T-helper 1 cell treated with Interleukin-12 subunit alpha and Interleukin-12 subunit beta and Interleukin-4 antibody, amounts not matched to agents 30 μg/mL and 1 μg/mL, for 36 hours (primary cell): ENCODE measurements around the gene MRO.
"Not testable (repeated sequence)": the region's sequence is repeated elsewhere in the genome, so short reads cannot be mapped to it uniquely, and the experiment has no call there.

ENCODE experiments used
- H3K27ac Mint-ChIP-seq: one replicate; pipeline ENCODE4 v1.8.0; 2021; ENCODE audit warnings: mild to moderate bottlenecking, mixed read lengths
- H3K27me3 Mint-ChIP-seq: one replicate; pipeline ENCODE4 v1.8.0; 2021; ENCODE audit warnings: low read depth, mixed read lengths
- H3K36me3 Mint-ChIP-seq: one replicate; pipeline ENCODE4 v1.8.0; 2021; ENCODE audit warnings: low read depth, mixed read lengths
- H3K4me1 Mint-ChIP-seq: one replicate; pipeline ENCODE4 v1.8.0; 2021; ENCODE audit warnings: low read depth, mixed read lengths
- H3K4me3 Mint-ChIP-seq: one replicate; pipeline ENCODE4 v1.8.0; 2021; ENCODE audit warnings: mild to moderate bottlenecking, moderate library complexity, mixed read lengths
- H3K9me3 Mint-ChIP-seq: one replicate; pipeline ENCODE4 v1.8.0; 2021; ENCODE audit warnings: mixed read lengths

MRO gene

DNA sequence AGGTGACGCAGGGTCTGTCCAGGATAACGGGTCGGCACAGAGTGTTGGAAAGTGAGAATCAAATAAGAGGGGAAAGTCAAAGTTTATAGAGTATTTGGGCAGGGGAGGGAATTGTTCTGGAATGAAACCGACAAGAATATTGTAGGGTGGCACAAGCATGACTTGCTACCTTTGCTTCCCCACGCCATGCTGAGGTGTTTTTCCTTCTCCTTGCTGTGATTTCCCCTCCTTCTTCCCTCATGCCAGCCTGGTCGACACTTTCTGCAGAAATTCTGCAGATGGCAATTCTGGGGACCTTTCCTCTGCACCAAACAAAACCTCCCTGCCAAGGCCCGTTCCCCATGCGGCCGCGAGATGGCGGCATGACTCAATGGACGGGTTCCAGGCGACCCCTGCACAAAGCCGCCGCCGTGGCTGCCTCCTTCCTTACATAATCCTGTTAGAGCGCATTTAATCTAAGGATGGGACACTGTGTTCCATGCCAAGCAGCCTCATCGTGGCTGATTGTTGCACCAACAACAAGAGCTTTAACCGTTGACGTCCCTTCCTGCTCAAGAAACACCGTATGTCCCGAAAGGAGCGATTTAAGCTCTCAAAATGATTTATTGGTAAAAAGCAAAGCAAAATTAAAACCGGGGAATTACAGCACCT is at the start of gene MRO:
MRO (minus strand) TSS at position 289 of the 651 bp plus-strand sequence. CDS start 10,616 bp downstream, outside the sequence.
- Mint-ChIP-seq H3K36me3 (no peaks in the 10 kb centered on the region), H3K9me3 (no peaks in the 10 kb centered on the region), H3K27ac (no peak within 1 kb of the TSS), H3K27me3 (peaks cover 12% of the 10 kb centered on the region), H3K4me3 (no peak within 1 kb of the TSS), H3K4me1 (no peaks in the 10 kb centered on the region)

DNA sequence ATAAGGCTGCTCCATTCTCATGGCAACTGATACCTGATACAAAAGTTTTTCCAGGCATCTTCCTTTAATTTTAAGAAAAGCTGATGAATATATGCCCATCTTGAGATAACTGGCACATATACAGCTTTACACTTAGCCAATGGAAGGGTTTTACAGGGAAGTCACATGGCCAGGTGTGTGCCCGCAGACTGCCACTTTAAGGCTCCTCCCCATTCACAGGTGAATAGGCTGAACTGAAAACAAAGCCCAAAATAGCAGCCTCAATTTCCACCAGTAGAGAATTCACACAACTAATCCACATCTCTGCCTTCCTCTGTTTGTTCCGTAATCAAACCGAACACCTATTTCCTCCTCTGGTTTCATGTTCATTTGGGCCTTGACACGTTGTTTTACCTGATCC is 49.3 kb upstream of the MRO start:
- no peaks in the 10 kb centered on the region for H3K4me1 Mint-ChIP-seq
- no peaks in the 10 kb centered on the region for H3K9me3 Mint-ChIP-seq
- H3K4me3 Mint-ChIP-seq, result no peak overlapping the region
- H3K27me3 Mint-ChIP-seq, result peaks cover 15% of the 10 kb centered on the region
- H3K27ac Mint-ChIP-seq, result no peak overlapping the region
- H3K36me3 Mint-ChIP-seq, result no peaks in the 10 kb centered on the region

DNA sequence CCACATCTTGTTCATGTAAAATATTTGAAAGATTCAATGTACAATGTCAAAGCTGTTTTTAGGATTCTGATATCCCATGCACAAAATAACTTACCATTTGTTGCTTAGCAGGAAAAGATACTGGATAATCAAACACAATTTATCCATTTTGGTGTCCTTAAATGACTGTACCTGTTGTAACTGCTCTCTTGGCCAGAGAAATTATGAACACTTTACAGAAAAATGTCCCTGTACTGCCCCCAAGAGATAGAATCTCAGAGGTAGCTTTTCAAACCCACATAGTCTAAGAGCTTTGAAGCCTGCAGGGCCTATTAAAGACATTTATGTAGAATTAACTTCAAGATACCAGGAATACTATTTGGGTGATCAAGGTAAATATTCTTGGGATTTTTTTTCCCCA is 46.9 kb upstream of the MRO start:
- Mint-ChIP-seq H3K36me3 (no peaks in the 10 kb centered on the region), H3K27ac (no peak overlapping the region), H3K4me1 (no peaks in the 10 kb centered on the region), H3K9me3 (no peaks in the 10 kb centered on the region), H3K27me3 (no peaks in the 10 kb centered on the region), H3K4me3 (no peak overlapping the region)

GRCh38 chr18:50863840-50864375 is 44.1 kb upstream of the MRO start:
- Mint-ChIP-seq H3K36me3 (no peaks in the 10 kb centered on the region), H3K9me3 (no peaks in the 10 kb centered on the region), H3K27me3 (peaks cover 9% of the 10 kb centered on the region), H3K4me3 (no peak overlapping the region), H3K4me1 (no peaks in the 10 kb centered on the region), H3K27ac (no peak overlapping the region)

- Mint-ChIP-seq H3K36me3 (no peaks in the 10 kb centered on the region), H3K9me3 (no peaks in the 10 kb centered on the region), H3K4me1 (no peaks in the 10 kb centered on the region), H3K27ac (no peak overlapping the region), H3K27me3 (peaks cover 14% of the 10 kb centered on the region), H3K4me3 (no peak overlapping the region)
Observed at GRCh38 chr18:50862401-50862800, 42.6 kb upstream of the MRO start.

GRCh38 chr18:50861617-50862016 is 41.8 kb upstream of the MRO start:
- Mint-ChIP-seq H3K9me3 (no peaks in the 10 kb centered on the region), H3K27ac (no peak overlapping the region), H3K36me3 (no peaks in the 10 kb centered on the region), H3K4me3 (no peak overlapping the region), H3K4me1 (no peaks in the 10 kb centered on the region), H3K27me3 (peaks cover 14% of the 10 kb centered on the region)

DNA sequence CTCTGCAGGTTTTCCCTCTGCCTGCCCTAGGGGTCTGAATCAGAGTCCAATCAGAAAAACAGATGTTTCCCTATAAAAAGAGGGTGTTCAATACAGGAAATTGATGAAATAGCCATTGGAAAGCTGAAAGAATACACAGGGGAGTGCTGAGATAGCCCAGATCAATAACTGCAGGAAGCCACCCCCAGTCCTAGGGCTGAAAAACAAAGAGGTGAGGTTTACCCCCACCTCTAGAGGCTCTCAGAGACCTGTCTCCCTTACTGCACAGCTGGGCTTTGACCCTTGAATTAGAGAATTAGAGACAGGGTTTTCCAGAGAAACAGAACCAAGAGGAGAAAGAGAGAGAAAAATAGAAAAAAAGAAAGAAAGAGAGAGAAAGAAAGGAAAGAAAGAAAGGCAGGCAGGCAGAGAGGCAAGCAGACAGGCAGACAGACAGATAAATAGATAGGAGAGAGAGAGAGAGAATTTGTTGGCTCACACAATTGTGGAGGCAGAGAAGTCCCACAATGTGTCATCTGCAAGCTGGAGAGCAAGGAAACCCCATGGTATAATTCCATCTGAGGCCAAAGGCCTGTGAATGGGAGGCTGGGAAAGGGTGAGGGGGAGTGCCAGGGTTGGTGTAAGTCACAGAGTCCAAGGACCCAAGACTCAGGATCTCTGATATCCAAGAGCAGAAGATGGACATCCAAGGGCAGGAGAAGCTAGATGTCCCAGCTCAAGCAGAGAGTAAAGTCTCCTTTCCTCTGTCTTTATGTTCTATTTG is 40.2 kb upstream of the MRO start:
- H3K9me3 Mint-ChIP-seq, result no peaks in the 10 kb centered on the region
- no peaks in the 10 kb centered on the region for H3K4me1 Mint-ChIP-seq
- H3K27ac Mint-ChIP-seq, result no peak overlapping the region
- peaks cover 14% of the 10 kb centered on the region for H3K27me3 Mint-ChIP-seq
- no peak overlapping the region for H3K4me3 Mint-ChIP-seq
- no peaks in the 10 kb centered on the region for H3K36me3 Mint-ChIP-seq

GRCh38 chr18:50857694-50858093 is 37.9 kb upstream of the MRO start:
- no peaks in the 10 kb centered on the region for H3K4me1 Mint-ChIP-seq
- no peaks in the 10 kb centered on the region for H3K36me3 Mint-ChIP-seq
- H3K4me3 Mint-ChIP-seq, result no peak overlapping the region
- peaks cover 4% of the 10 kb centered on the region for H3K9me3 Mint-ChIP-seq
- H3K27ac Mint-ChIP-seq, result no peak overlapping the region
- H3K27me3 Mint-ChIP-seq, result peaks cover 22% of the 10 kb centered on the region

- H3K4me1 Mint-ChIP-seq, H3K4me3 Mint-ChIP-seq, H3K27ac Mint-ChIP-seq, H3K9me3 Mint-ChIP-seq, H3K36me3 Mint-ChIP-seq: not testable (repeated sequence)
- peaks cover 22% of the 10 kb centered on the region for H3K27me3 Mint-ChIP-seq
Observed at GRCh38 chr18:50857166-50857565, 37.4 kb upstream of the MRO start.

DNA sequence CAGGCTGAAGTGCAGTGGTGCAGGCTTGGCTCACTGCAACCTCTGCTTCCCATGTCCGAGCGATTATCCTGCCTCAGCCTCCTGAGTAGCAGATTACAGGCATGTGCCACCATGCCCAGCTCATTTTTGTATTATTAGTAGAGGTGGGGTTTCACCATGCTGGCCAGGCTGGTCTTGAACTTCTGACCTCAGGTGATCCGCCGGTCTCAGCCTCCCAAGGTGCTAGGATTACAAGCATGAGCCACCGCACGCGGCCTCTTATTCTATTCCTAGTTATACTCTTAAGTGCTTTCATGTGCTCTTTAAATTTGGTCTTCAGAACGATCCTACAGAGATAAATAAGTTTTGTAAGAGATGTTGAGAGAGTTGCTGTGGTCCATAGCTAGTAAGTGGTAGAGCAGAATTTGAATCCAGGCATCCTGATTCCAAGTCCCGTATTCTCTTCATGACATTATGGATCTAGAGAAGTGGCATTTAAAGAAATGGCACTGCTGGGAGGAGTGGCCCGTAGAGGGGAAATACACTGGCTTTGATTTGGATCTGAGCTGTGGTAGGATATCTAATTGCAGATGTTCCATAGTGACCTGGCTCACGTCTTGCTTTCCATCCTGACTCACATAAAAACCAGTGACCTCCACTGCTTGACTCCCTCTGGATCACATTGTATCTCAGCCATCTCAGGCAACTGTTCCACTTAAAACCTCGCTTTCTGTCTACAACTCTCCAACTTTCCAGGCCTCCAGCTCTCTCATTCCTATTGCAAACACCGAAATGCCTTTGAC is 36.4 kb upstream of the MRO start:
- Mint-ChIP-seq H3K27me3 (peaks cover 22% of the 10 kb centered on the region), H3K27ac (no peak overlapping the region), H3K36me3 (no peaks in the 10 kb centered on the region), H3K4me3 (no peak overlapping the region), H3K4me1 (no peaks in the 10 kb centered on the region), H3K9me3 (peaks cover 4% of the 10 kb centered on the region)

GRCh38 chr18:50853863-50854271 is 34.1 kb upstream of the MRO start:
- Mint-ChIP-seq H3K4me1 (no peaks in the 10 kb centered on the region), H3K9me3 (peaks cover 4% of the 10 kb centered on the region)

DNA sequence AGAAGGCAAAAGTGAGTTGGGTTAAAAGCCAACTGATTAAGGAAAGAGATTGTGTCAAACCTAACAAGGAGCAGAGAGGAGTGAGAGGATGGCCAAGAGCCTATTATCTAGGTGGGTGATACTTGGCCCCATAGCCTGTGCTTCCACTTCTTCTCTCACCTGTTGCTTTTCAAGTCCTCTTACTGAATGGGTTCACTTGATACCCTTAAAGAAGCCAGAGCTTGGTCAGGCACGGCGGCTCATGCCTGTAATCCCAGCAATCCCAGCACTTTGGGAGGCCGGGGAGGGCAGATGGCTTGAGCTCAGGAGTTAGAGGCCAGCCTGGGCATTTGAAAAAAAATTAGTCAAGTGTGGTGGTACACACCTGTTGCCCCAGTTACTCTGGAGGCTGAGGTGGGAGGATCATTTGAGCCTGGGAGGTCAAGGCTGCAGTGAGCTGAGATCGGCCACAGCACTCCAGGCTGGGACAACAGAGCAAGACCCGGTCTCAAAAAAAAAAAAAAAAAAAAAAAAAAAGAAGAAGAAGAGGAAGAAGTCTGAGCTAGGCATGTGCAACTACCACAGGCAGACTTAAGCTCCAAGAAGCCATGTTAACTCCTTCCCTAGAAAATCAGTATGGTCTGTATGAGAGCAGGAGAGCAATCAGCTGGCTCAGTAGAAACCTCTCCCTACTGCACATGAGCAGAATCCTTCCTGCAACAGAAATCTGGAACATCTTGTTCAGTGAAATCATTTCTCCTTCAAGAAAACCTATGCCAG is 30.7 kb upstream of the MRO start:
- H3K27me3 Mint-ChIP-seq, result peaks cover 12% of the 10 kb centered on the region
- peaks cover 4% of the 10 kb centered on the region for H3K9me3 Mint-ChIP-seq
- no peak overlapping the region for H3K4me3 Mint-ChIP-seq
- no peaks in the 10 kb centered on the region for H3K36me3 Mint-ChIP-seq
- H3K4me1 Mint-ChIP-seq, result no peaks in the 10 kb centered on the region
- no peak overlapping the region for H3K27ac Mint-ChIP-seq

More at GRCh38 chr18:50853863-50854271, 34.1 kb upstream of the MRO start:
- no peaks in the 10 kb centered on the region for H3K36me3 Mint-ChIP-seq
- no peak overlapping the region for H3K4me3 Mint-ChIP-seq
- no peak overlapping the region for H3K27ac Mint-ChIP-seq
- H3K27me3 Mint-ChIP-seq, result peaks cover 13% of the 10 kb centered on the region

- H3K4me3 Mint-ChIP-seq, result no peak overlapping the region
- no peaks in the 10 kb centered on the region for H3K36me3 Mint-ChIP-seq
- peaks cover 12% of the 10 kb centered on the region for H3K27me3 Mint-ChIP-seq
- H3K9me3 Mint-ChIP-seq, result peaks cover 4% of the 10 kb centered on the region
- no peaks in the 10 kb centered on the region for H3K4me1 Mint-ChIP-seq
- H3K27ac Mint-ChIP-seq, result no peak overlapping the region
Observed at GRCh38 chr18:50849419-50849821, 29.6 kb upstream of the MRO start.

- Mint-ChIP-seq H3K4me1 (no peaks in the 10 kb centered on the region), H3K9me3 (peaks cover 4% of the 10 kb centered on the region), H3K4me3 (no peak overlapping the region), H3K36me3 (no peaks in the 10 kb centered on the region), H3K27me3 (peaks cover 7% of the 10 kb centered on the region), H3K27ac (no peak overlapping the region)
Observed at GRCh38 chr18:50848991-50849390, 29.2 kb upstream of the MRO start.
